GM12891 (cell line): ENCODE results near the gene LIMS1.
A peak's percentile ranks its signal among the peaks of the same experiment; 100 is the strongest.

Source experiments
- POLR2A ChIP-seq: IDR thresholded peaks from 2 replicates; pipeline ENCODE4 v1.6.1; 2011; ENCODE audit warnings: low read depth, low read length, control low read depth
- POLR2AphosphoS5 ChIP-seq: IDR thresholded peaks from 2 replicates; pipeline ENCODE4 v1.6.1; 2011; ENCODE audit warnings: low read depth, low read length, control low read depth
- TAF1 ChIP-seq: IDR thresholded peaks from 2 replicates; pipeline ENCODE4 v1.6.1; 2011; ENCODE audit warnings: low read depth, low read length, control low read depth

DNA sequence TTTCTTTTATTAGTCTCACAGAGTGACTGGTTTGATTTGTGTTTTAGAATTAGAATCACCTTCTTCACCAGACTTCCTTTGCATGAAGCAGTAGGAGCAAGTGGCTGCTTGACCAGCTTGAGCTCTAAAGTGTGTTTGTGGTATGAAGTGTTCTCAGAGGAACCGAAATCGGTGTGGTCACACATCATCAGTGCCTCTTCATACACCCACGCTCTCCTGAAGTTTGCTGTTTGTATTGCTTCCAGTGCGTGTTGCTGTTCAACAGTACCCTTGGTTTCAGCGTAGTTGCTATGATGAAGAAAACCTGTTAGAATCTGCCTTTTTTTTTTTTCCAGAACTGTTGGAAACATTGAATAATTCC is 77.9 kb downstream of the LIMS1 start:
- TF ChIP-seq POLR2A (no peak), POLR2AphosphoS5 (peak; percentile 64; the same call in 1 of the 2 replicates), TAF1 (no peak)
